GM12865 (cell line): ENCODE results near the gene BTN1A1.

ENCODE experiments used
- DNase-seq: peaks from one replicate; pipeline ENCODE4 v3.0.0; 2010; ENCODE audit warnings: low read depth
- H3K4me3 ChIP-seq: 2 replicates; pipeline ENCODE4 v1.5.1; 2011; ENCODE audit warnings: mild to moderate bottlenecking, low read depth, low read length, control low read depth
- TF ChIP-seq, protein P1 (sequence below): IDR thresholded peaks from 2 replicates; pipeline ENCODE4 v1.5.1; 2011; ENCODE audit warnings: low read length, control low read depth, low read depth, inconsistent platforms; ENCODE audit not compliant: insufficient read depth; ENCODE audit errors: missing control alignments

Gene BTN1A1

GRCh38 chr6:26471970-26472369, 28.1 kb upstream of the BTN1A1 start:
- DNase-seq = no peak

DNA sequence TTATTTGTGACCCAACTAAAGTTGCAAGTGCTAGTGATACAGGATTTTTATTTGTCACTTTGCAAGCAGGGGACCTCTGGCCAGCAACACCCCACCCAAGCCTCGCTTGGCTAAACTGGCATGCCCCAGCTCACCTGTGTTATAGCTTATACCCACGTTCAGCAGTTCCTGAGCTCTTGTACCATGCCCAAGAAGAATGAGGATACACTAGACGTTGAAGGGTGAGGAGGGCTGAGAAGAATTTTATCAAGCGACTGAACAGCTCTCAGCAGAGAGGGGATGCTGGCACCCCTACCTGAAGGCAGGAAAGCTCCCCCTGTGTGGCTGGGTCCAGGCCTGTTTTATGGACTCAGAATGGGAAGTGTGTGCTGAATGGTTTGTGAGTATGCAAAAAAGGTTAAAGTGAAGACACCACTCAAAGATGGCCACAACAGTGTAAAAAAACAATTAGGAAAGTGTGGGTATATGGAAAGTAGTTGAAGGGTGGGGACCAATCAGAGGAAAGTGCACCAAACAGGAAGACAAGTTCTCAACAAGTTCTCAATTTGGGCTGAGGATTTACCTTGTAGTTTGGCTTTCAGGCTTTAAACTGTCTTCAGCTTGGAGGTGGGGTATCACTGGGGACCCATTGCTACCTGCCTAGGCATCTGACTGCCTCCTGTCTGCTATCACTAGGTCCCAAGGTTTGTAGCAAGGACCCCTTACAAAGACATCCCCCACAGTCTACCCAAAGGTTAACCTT, 27.4 kb upstream of the BTN1A1 start:
- peak; percentile 46 for DNase-seq
- no peak overlapping the region for H3K4me3 ChIP-seq
- TF ChIP-seq, protein P1, sequence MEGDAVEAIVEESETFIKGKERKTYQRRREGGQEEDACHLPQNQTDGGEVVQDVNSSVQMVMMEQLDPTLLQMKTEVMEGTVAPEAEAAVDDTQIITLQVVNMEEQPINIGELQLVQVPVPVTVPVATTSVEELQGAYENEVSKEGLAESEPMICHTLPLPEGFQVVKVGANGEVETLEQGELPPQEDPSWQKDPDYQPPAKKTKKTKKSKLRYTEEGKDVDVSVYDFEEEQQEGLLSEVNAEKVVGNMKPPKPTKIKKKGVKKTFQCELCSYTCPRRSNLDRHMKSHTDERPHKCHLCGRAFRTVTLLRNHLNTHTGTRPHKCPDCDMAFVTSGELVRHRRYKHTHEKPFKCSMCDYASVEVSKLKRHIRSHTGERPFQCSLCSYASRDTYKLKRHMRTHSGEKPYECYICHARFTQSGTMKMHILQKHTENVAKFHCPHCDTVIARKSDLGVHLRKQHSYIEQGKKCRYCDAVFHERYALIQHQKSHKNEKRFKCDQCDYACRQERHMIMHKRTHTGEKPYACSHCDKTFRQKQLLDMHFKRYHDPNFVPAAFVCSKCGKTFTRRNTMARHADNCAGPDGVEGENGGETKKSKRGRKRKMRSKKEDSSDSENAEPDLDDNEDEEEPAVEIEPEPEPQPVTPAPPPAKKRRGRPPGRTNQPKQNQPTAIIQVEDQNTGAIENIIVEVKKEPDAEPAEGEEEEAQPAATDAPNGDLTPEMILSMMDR = no peak

More at GRCh38 chr6:26471970-26472369, 28.1 kb upstream of the BTN1A1 start:
- no peak overlapping the region for H3K4me3 ChIP-seq
- TF ChIP-seq, protein P1 = no peak

GRCh38 chr6:26473429-26473757, 26.7 kb upstream of the BTN1A1 start:
- DNase-seq = no peak
- peak overlapping the region; percentile 98 for H3K4me3 ChIP-seq
- TF ChIP-seq, protein P1 = no peak

DNA sequence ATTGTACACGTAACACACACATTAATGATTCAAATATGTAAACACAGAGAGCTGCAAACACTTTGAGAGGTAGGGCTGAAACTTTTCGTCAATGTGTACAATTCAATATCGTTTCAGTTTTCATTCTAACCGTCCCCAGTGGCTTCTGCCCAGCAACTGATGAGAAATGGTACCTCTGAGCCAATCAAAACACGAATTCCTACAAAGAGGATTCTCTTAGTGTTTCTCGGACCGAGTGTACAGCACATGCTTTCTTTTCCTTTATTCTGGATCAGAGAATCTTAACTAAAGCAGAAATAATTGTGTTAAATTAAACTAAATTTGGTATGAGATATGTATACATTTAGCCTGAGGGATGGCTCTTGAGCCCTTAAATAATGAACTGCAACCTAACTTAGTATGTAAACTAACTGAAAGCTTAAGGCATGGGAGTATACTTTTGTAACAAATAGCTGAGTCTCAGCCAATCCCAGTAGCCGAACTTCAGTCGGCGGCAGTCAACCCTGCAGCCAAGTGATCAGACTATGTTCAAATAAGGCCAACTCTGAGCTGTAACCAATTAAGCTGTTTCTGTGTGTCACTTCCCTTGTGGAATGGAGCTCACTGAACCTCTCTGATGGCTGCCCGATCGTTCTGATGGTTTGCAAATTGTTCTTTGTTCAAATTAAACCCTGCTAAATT, 26.2 kb upstream of the BTN1A1 start:
- DNase-seq = peak; percentile 98
- H3K4me3 ChIP-seq = peak overlapping the region; percentile 98
- TF ChIP-seq, protein P1 = no peak

- H3K4me3 ChIP-seq = peak overlapping the region; percentile 98
- TF ChIP-seq, protein P1 = no peak
- no peak for DNase-seq
These were observed 25.6 kb upstream of the BTN1A1 start for GRCh38 chr6:26474439-26474881.

DNA sequence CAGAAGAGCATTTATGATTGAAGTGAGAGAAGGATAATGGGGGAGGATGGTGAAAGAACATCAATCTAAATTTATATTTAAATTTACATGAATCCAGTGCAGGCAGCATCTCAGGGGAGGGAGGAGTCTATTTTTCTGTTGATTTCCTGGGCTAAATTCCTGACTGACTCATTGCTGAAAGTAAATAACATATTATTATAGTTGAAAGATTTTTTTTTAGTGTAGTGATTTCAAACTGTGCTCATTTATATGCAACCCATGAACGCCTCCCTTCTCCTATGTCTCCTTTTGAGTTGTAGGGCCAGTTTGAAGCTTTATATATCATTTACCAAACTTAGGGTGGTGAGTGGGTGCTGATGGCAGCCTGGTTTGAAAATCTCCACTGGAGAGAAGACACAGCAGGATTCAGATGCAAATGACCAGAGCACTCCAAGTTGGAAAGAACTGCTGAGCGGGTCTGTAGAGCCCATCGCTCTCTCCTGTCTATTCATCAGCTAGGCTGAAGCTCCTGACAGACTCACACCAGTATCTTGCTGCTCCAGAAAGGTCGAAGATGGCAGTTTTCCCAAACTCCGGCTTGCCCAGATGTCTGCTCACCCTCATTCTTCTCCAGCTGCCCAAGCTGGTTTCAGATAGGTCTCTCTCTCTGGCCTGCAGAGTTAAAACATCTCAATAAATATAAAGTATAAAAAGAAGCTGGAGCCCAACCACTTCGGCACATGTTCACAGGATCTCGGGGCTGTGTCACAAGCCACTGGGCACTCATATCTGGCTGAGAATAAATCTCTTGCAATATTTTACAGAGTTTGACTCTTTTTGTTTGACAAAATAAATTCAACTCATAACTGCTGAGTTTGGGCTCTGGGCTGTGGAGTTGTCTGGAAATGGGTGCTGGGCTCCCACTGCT, 24.0 kb upstream of the BTN1A1 start:
- no peak for DNase-seq
- TF ChIP-seq, protein P1 = no peak
- no peak overlapping the region for H3K4me3 ChIP-seq
